GM13976 (cell line): ENCODE data around the gene FOXL3.

Experiments used
- DNase-seq: peaks from one replicate; pipeline ENCODE4 v3.0.0; 2012; ENCODE audit warnings: low spot score
- in situ Hi-C: fragments of 300-500 bp; cut with MboI; formaldehyde crosslinking; loops from one replicate; pipeline ENCODE4 v1.12.0; 2022; ENCODE audit warnings: low sequenced_read_pairs, mixed read lengths, inconsistent platforms; ENCODE audit not compliant: unreplicated experiment
- TF ChIP-seq, protein P1 (sequence below): IDR thresholded peaks from 2 replicates; pipeline ENCODE4 v1.5.1; 2012; ENCODE audit warnings: borderline replicate concordance, mild to moderate bottlenecking; ENCODE audit not compliant: insufficient read depth; ENCODE audit errors: extremely low read depth, missing control alignments, control extremely low read depth

The FOXL3 gene

DNA sequence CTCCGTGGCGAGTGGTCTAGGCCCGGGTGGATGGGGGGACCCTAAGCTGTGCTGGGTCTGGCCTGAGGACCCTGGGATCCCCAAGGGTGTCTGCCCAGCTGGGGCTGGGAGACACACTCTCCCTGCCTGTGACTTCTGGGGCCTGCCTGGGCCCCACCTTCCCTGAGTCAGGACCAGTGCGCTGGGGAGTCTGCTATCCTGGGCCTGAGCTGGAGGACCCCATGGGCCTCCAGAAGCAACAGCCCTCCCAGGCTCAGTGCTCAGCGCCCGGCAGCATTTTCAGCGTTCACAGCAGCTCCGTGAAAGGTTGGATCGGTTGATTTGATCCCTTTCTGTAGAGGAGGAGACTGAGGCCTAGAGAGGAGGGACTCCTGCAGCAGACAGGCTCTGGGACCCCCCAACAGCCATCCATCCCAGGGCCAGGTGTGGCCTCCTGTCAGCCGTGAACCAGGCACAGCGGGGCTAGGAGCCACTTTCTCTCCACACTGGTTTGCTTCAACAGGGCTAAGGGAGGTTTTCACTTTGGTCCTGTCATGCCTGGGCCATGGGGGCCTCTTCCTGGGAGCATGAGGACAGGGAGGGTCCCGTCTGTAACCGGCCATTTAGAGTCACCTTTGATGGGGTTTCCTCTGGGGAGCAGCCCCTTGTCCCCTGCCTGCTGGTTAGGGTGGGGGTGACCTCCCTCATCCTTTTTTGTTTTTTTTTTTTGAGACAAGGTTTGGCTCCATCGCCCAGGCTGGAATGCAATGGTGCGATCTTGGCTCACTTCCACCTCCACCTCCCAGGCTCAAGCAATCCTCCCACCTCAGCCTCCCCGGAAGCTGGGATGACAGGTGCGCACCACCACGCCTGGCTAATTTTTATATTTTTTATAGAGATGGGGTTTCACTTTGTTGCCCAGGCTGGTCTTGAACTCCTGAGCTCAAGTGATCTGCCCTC is 12.4 kb downstream of the FOXL3 start:
- in situ Hi-C loops: no loop called here
- TF ChIP-seq, protein P1, sequence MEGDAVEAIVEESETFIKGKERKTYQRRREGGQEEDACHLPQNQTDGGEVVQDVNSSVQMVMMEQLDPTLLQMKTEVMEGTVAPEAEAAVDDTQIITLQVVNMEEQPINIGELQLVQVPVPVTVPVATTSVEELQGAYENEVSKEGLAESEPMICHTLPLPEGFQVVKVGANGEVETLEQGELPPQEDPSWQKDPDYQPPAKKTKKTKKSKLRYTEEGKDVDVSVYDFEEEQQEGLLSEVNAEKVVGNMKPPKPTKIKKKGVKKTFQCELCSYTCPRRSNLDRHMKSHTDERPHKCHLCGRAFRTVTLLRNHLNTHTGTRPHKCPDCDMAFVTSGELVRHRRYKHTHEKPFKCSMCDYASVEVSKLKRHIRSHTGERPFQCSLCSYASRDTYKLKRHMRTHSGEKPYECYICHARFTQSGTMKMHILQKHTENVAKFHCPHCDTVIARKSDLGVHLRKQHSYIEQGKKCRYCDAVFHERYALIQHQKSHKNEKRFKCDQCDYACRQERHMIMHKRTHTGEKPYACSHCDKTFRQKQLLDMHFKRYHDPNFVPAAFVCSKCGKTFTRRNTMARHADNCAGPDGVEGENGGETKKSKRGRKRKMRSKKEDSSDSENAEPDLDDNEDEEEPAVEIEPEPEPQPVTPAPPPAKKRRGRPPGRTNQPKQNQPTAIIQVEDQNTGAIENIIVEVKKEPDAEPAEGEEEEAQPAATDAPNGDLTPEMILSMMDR: no peak
- DNase-seq: no peak

DNA sequence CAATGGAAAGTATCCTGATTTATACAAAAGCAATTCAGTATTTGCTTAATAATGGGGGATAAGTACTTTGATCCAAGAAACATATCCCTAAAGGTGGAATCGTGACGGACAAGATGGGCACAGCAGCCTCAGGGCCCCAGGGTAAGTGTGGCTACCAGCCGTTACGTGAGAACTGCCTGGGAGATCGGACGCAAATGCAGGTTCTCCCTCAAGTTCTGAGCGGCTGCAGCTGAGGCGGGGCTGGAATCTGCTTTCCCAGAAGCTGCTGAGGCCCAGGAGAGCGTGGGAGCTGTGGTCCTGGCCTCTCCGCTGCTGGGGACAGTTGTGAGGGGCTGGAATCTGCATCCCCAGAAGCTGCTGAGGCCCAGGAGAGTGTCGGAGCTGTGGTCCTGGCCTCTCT is 13.5 kb downstream of the FOXL3 start:
- TF ChIP-seq, protein P1: no peak
- in situ Hi-C loops: no loop called here
- no peak for DNase-seq

DNA sequence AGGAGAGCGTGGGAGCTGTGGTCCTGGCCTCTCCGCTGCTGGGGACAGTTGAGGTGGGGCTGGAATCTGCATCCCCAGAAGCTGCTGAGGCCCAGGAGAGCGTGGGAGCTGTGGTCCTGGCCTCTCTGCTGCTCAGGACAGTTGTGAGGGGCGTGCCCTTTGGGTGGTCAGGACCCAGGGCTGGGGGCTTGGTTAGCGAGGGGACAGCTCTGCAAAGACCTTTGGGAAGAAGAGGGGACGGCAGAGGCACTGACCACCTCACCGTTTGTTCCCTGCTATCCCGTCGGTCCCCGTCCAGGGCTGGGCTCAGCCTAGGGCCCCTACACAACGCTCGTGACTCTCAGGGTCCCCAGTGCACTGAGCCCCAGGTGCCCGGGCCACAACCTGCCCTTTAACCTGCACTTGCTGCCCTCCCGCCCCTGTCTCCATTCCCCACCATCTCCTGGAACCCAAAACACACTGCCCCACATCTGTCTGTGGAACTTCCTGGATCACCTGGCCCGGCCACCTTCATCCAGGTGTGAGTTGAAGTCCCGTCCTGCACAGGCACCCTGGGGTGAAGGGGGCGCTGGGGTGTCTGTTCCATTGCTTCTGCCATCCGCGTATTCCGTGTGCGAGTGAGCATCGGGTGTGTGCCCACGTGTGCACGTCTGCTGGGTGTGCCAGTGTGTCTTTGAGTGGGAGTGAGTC is 14.1 kb downstream of the FOXL3 start:
- DNase-seq: no peak
- TF ChIP-seq, protein P1: no peak
- in situ Hi-C loops: no loop called here

DNA sequence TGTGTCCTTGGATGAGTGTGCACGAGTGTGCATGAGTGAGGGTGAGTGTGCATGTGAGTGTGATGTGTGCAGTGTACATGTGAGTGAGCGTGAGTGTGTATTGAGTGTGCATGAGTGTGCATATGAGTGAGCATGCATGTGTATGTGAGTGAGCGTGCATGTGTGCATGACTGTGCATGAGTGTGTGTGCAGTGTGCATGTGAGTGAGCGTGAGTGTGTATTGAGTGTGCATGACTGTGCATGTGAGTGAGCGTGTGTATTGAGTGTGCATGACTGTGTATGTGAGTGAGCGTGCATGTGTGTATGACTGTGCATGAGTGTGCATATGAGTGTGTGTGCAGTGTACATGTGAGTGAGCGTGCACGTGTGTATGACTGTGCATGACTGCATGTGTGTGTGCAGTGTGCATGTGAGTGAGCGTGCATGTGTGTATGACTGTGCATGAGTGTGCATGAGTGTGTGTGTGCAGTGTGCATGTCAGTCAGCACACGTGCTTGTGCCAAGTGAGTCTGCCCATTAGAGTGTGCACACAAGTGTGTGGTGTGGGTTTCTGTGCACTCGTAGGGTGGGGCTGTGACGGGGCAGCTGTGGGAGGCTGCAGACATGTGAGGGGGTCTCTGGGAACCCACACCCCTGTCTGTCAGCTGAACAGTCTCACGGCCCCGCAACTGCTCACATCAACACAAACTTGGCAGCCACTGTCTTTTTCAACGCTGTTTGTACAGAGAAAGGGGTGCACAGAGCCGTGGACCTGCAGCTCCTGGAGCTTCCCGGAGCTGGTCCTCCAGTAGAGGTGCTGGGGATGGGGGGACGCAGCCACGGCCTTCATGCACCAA is 14.8 kb downstream of the FOXL3 start:
- DNase-seq: no peak
- TF ChIP-seq, protein P1: no peak
- in situ Hi-C loops: no loop called here

DNA sequence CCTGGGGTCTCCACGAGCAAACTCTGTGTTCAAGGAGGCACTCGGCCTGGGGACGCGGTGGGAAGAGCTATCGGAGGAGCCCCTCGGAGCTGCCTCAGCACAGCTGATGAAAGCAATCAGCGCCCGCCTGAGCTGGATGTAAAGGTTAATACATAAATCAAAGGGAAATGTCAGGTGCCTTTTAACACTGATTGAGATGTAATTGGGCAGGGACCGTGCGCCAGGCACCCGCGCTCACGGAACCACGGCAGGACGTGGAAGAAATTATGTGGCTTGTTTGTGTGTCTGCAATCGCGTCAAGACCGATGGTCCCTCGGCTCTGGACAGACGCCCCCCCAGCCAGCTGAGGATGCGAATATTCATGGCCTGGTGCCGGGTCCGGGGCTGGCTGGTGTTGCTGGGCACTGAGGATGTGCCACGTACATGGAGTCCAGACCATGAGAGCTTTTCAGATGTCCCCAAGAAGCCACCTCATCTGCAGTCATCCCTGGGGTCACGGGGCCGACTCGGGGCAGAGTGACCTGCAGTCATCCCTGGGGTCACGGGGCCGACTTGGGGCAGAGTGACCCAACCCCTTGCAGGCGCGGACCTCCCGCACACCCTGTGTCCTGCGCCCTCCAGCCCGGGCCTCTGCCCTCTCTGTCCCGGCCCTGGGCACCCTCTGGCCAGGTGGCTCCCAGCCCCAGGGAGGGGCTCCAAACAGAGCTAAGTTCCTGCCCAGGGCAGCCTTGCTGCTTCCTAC is 15.6 kb downstream of the FOXL3 start:
- DNase-seq: no peak
- in situ Hi-C loops: no loop called here
- TF ChIP-seq, protein P1: no peak
